Peyer's patch (tissue), 4 donors: ENCODE measurements around the gene P2RY12.

Experiments used
- POLR2A ChIP-seq, 2 donors: fragments of 450-650 bp; IDR thresholded peaks; one replicate each; pipeline ENCODE4 v1.5.1; 2017; ENCODE audit warnings: antibody characterized with exemption in 2 of 2, mild to moderate bottlenecking in 2 of 2, moderate library complexity in 2 of 2
- TF ChIP-seq, protein P1 (sequence below), 6 experiments: fragments of 450-650 bp in 4 of 6; fragments of 200-600 bp in 2 of 6; sonication (generic) in 1 of 6; IDR thresholded peaks; one replicate each; pipeline ENCODE4 v1.5.1; 2017 to 2019; ENCODE audit warnings: antibody characterized with exemption in 6 of 6, mild to moderate bottlenecking in 3 of 6, moderate library complexity in 1 of 6

GRCh38 chr3:151404316-151404715, 19.8 kb upstream of the P2RY12 start:
- TF ChIP-seq, protein P1, sequence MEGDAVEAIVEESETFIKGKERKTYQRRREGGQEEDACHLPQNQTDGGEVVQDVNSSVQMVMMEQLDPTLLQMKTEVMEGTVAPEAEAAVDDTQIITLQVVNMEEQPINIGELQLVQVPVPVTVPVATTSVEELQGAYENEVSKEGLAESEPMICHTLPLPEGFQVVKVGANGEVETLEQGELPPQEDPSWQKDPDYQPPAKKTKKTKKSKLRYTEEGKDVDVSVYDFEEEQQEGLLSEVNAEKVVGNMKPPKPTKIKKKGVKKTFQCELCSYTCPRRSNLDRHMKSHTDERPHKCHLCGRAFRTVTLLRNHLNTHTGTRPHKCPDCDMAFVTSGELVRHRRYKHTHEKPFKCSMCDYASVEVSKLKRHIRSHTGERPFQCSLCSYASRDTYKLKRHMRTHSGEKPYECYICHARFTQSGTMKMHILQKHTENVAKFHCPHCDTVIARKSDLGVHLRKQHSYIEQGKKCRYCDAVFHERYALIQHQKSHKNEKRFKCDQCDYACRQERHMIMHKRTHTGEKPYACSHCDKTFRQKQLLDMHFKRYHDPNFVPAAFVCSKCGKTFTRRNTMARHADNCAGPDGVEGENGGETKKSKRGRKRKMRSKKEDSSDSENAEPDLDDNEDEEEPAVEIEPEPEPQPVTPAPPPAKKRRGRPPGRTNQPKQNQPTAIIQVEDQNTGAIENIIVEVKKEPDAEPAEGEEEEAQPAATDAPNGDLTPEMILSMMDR (IDR thresholded peaks at IDR 0.05), result no peak
- no peak for TF ChIP-seq POLR2A (IDR thresholded peaks at IDR 0.05)
